ENCODE results near the gene KRABD2.

Gene KRABD2

GRCh38 chr17:8383143-8383822 lies 6.8 kb upstream of the KRABD2 start, which contains the start of gene RPL26:
Gene RPL26 (minus strand): TSS chr17:8383193. CDS start chr17:8382310, 883 bp downstream.
- peak within 1 kb of the TSS; percentile 96 for H3K4me2 ChIP-seq (replicated peaks; ENCODE audit: low read depth, low read length, poor library complexity, severe bottlenecking)
- peak within 1 kb of the TSS; percentile 72 to 82 for H3K27ac ChIP-seq (ENCODE audit: low read length in 2 of 2)
- TF ChIP-seq EZH2 (IDR thresholded peaks at IDR 0.05; ENCODE audit: borderline replicate concordance, insufficient read depth, low read depth, low read length, poor library complexity, severe bottlenecking) (no peak), CTCF (IDR thresholded peaks at IDR 0.05) (peak; percentile 100)
- ATAC-seq (ENCODE audit: low read depth): peak; percentile 89
- peaks cover 25 to 36% of the 10 kb centered on the region in 2 donors for H3K4me1 ChIP-seq (ENCODE audit: control insufficient read depth in 2 of 2, insufficient read depth in 2 of 2, low read length in 2 of 2)
- DNase-seq: peak; percentile 98
- Mint-ChIP-seq H3K9me3 (ENCODE audit: insufficient read depth) (no peaks in the 10 kb centered on the region), H3K27me3 (no peaks in the 10 kb centered on the region), H3K4me3 (peak within 1 kb of the TSS; percentile 89), H3K4me1 (peaks cover 50% of the 10 kb centered on the region), H3K27ac (peak within 1 kb of the TSS; percentile 87)
- peaks cover 43% of the 10 kb centered on the region for H4K20me1 ChIP-seq (ENCODE audit: control insufficient read depth, insufficient read depth, low read length, poor library complexity, severe bottlenecking)
- peak within 1 kb of the TSS; percentile 98 for H3K9ac ChIP-seq (ENCODE audit: low read length)
- under 1% methylated on average over 50 of the region's 55 CpGs for WGBS (ENCODE audit: insufficient coverage)
- intact Hi-C loops (cut with micrococcal nuclease): loop anchor here (1.0 to 5.0 kb wide), 10 partner anchors 88 to 696 kb away; partner anchors contain the start of genes CNTROB, NAA38, SLC25A35 and TP53
- H3K9me3 ChIP-seq (ENCODE audit: control extremely low read depth in 1 of 3, control insufficient read depth in 2 of 3, insufficient read depth in 1 of 3, low read length in 2 of 3): no peaks in the 10 kb centered on the region
- CTCF ChIA-PET: interaction anchor here (0.7 to 1.7 kb wide), 20 partner anchors 8 to 979 kb away, joined by 3 to 20 read pairs (median 4); partner anchors contain the start of genes MFSD6L and NDEL1
- peak within 1 kb of the TSS; percentile 90 for H2AFZ ChIP-seq (ENCODE audit: insufficient read depth, low read depth, low read length, poor library complexity, severe bottlenecking)
- peak within 1 kb of the TSS; percentile 73 to 95 (median 84) for H3K4me3 ChIP-seq (ENCODE audit: control extremely low read depth in 1 of 5, extremely low read depth in 1 of 5, insufficient read depth in 1 of 5, low read depth in 2 of 5, low read length in 4 of 5)
- POLR2A ChIA-PET: interaction anchor here (0.6 to 1.2 kb wide), 6 partner anchors 27 to 374 kb away, joined by 3 to 6 read pairs (median 4); no protein-coding TSS in a partner anchor
- no peaks in the 10 kb centered on the region for H3K27me3 ChIP-seq (replicated peaks in 1 of 4; ENCODE audit: control extremely low read depth in 1 of 4, control insufficient read depth in 3 of 4, insufficient read depth in 4 of 4, low read length in 3 of 4)
- H3K79me2 ChIP-seq (ENCODE audit: control insufficient read depth, insufficient read depth, low read length): peaks cover 44% of the 10 kb centered on the region
- peaks cover 6 to 38% of the 10 kb centered on the region in 2 experiments for H3K36me3 ChIP-seq (replicated peaks in 1 of 2; ENCODE audit: control extremely low read depth in 1 of 2, control insufficient read depth in 1 of 2, extremely low read depth in 1 of 2, insufficient read depth in 2 of 2, low read length in 1 of 2)

GRCh38 chr17:8382880-8383142 lies 6.3 kb upstream of the KRABD2 start:
- TF ChIP-seq CTCF (IDR thresholded peaks at IDR 0.05) (no peak), EZH2 (IDR thresholded peaks at IDR 0.05; ENCODE audit: borderline replicate concordance, insufficient read depth, low read depth, low read length, poor library complexity, severe bottlenecking) (no peak)
- H3K4me3 ChIP-seq (ENCODE audit: control extremely low read depth in 1 of 5, extremely low read depth in 1 of 5, insufficient read depth in 1 of 5, low read depth in 2 of 5, low read length in 4 of 5): peak overlapping the region; percentile 73 to 95 (median 84)
- Mint-ChIP-seq H3K27me3 (no peaks in the 10 kb centered on the region), H3K27ac (peak overlapping the region; percentile 87), H3K4me1 (peaks cover 50% of the 10 kb centered on the region), H3K4me3 (peak overlapping the region; percentile 89), H3K9me3 (ENCODE audit: insufficient read depth) (no peaks in the 10 kb centered on the region)
- DNase-seq: no peak
- intact Hi-C loops (cut with micrococcal nuclease): loop anchor here (1.0 to 5.0 kb wide), 10 partner anchors 88 to 696 kb away; partner anchors contain the start of genes CNTROB, NAA38, SLC25A35 and TP53
- peaks cover 43% of the 10 kb centered on the region for H3K79me2 ChIP-seq (ENCODE audit: control insufficient read depth, insufficient read depth, low read length)
- H3K27me3 ChIP-seq (replicated peaks in 1 of 4; ENCODE audit: control extremely low read depth in 1 of 4, control insufficient read depth in 3 of 4, insufficient read depth in 4 of 4, low read length in 3 of 4): no peaks in the 10 kb centered on the region
- peak overlapping the region; percentile 90 for H2AFZ ChIP-seq (ENCODE audit: insufficient read depth, low read depth, low read length, poor library complexity, severe bottlenecking)
- H4K20me1 ChIP-seq (ENCODE audit: control insufficient read depth, insufficient read depth, low read length, poor library complexity, severe bottlenecking): peaks cover 46% of the 10 kb centered on the region
- peak overlapping the region; percentile 98 for H3K9ac ChIP-seq (ENCODE audit: low read length)
- peak overlapping the region; percentile 96 for H3K4me2 ChIP-seq (replicated peaks; ENCODE audit: low read depth, low read length, poor library complexity, severe bottlenecking)
- H3K9me3 ChIP-seq (ENCODE audit: control extremely low read depth in 1 of 3, control insufficient read depth in 2 of 3, insufficient read depth in 1 of 3, low read length in 2 of 3): no peaks in the 10 kb centered on the region
- WGBS (ENCODE audit: insufficient coverage): under 1% methylated on average over 15 of the region's 15 CpGs
- ChIA-PET POLR2A (no interaction called here), CTCF (interaction anchor here (0.8 to 1.7 kb wide), 3 partner anchors 27 to 363 kb away, joined by 3 to 7 read pairs (median 4); no protein-coding TSS in a partner anchor)
- ATAC-seq (ENCODE audit: low read depth): peak; percentile 0
- H3K36me3 ChIP-seq (replicated peaks in 1 of 2; ENCODE audit: control extremely low read depth in 1 of 2, control insufficient read depth in 1 of 2, extremely low read depth in 1 of 2, insufficient read depth in 2 of 2, low read length in 1 of 2): peaks cover 6 to 41% of the 10 kb centered on the region in 2 experiments
- peaks cover 25 to 36% of the 10 kb centered on the region in 2 donors for H3K4me1 ChIP-seq (ENCODE audit: control insufficient read depth in 2 of 2, insufficient read depth in 2 of 2, low read length in 2 of 2)
- H3K27ac ChIP-seq (ENCODE audit: low read length in 2 of 2): peak overlapping the region; percentile 19 to 82

Measured in B cell (primary cell).